GM19240 (cell line): ENCODE results near the gene SPC25.
A peak's percentile ranks its signal among the peaks of the same experiment; 100 is the strongest.
"Not testable (repeated sequence)": the region's sequence is repeated elsewhere in the genome, so short reads cannot be mapped to it uniquely, and the experiment has no call there.

ENCODE experiments used
- DNase-seq: peaks from one replicate; pipeline ENCODE4 v3.0.0; 2011; ENCODE audit warnings: low spot score; ENCODE audit not compliant: insufficient read length

SPC25 gene

DNA sequence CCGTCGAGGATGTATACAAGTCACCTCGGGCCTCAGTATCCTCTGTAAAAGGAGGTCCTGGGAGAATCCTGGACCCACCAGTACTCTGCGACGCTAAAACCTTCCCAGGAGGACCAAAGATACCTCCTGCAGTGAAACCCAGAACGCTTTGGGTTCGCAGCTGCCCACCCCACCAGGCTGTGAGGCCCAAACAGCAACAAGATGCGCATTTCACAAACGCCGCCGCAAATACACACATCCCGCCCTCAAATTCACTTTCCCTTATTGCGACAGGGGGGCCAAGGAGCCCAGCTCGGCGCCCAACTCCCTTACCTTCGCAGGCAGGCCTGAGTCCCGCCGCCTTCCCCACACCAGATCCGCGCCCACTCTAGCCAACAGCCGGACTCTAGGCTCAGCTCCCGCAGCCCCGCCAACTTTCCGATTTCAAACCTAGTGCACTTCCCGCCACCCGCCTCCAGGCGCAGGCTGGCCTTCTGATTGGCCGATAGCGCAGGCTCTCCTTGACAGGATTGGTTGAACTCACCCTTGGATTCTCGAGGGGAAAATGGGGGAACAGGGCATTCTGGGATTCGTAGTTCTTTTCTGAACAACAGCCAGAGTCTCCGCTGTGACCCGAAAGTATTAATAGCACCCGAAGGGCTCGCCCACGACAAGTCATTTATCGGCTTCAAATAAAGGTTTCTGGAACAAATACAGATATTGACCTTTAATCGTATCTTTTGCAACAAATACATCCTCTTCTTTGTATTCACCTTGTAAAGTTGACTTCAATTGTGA is at the start of gene SPC25:
SPC25 (minus strand) TSS at position 425 of the 777 bp plus-strand sequence. CDS start 911 bp downstream, outside the sequence.
- peak; percentile 93 for DNase-seq

DNA sequence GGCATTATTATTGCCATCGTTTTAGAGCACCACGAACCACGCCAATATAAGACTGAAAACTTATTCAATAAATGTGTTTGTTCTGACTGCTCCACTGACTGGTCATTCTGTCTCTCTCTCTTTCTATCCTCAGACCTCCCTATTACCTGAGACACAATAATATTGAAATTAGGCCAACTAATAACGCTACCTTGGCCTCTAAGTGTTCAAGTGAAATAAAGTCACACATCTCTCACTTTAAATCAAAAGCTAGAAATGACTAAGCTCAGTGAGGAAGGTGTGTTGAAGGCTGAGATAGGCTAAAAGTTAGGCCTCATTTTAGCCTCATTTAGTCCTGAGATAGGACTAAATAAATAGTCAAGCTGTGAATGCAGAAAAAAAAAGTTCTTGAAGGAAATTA is 49.7 kb upstream of the SPC25 start:
- DNase-seq: no peak

GRCh38 chr2:168939061-168939460 is 48.8 kb upstream of the SPC25 start:
- DNase-seq: no peak

DNA sequence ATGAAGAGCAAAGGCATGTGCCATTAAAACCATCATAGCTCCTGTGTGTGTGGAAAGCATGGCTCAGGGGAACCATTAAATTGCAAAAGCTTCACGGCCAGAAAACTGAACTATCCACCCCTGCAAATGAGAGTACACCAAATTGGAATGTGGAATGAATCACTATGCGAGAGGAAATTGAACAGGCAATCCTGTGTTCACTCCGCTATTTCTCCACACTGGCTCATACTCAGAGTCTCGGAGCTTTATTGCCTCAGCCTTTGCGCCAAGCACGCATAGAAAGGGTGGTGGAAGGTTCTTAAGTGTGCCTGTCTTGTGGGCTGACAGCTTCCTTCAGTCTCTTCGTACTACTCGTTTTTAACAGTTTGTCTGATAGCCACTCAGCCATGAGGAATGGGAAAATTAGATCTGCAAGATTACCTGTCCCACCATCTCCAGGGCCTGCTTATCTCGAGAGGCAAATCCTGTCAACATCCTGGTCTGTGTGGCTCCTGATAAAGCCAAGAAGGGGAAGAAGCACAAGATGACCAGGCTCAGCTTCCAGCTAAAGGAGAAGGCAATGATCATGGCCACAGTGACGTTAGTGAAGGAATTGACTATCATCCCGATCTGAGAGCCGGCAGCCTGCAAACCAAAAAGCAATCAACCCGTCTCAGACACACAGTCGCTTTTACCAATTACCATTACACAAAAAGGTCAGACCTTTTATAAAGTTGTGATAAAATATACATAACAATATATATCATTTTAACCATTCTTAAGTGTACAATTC is 45.8 kb upstream of the SPC25 start:
- no peak for DNase-seq

DNA sequence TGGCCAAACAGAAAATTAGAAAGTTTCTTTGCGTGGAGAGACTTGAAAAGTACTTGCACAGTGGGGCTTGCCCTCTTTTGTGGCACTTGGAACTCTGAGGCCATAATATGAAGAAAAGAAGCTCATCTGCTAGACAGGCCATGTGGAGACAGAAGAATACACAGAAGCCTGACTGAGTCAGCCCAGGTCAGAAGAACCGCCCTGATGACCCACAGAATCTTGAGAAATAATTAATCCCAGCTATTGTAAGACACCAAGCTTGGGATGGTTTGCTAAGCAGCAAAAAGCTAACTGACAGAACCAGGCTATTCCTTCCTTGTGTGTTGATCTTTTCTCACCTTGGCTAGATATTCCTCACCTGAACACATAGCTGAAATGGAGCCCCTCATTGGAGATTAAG is 44.6 kb upstream of the SPC25 start:
- DNase-seq: no peak

GRCh38 chr2:168932174-168932573 is 41.9 kb upstream of the SPC25 start:
- not testable (repeated sequence) for DNase-seq

- no peak for DNase-seq
Measured at GRCh38 chr2:168930242-168930641, 40.0 kb upstream of the SPC25 start.

GRCh38 chr2:168929031-168929430 is 38.8 kb upstream of the SPC25 start:
- DNase-seq: no peak

DNA sequence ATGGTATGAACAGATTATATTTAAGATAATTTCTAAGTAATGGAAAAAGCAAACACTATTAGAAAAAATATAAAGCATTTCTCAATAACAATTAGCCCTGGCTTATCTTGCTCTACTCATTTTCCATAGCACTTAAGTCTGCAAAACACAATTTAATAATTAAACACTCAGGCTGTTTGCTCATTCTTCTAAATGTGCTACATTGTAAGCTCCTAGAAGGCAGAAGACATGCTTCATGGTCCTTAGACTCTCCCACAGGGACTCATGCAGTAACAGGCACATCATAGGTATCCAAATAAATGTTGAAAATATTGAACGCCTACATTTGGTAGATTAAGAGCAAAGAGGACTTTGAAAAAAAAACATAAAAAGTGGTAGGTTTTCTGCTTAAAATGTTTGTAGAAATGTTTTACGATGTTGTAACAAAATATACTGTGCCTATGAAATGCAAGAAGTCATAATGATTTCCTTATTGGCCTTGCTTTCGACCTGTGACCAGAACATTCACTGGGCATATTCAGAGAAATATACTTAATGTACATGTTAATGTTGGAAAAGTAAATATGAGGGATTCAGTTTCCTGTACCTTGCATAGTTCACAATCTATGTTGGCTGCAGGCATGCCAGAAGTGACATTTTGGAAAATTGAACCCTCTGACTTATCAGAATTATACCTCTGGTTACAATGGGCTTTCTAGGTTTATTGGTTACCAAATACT is 38.0 kb upstream of the SPC25 start:
- no peak for DNase-seq

DNA sequence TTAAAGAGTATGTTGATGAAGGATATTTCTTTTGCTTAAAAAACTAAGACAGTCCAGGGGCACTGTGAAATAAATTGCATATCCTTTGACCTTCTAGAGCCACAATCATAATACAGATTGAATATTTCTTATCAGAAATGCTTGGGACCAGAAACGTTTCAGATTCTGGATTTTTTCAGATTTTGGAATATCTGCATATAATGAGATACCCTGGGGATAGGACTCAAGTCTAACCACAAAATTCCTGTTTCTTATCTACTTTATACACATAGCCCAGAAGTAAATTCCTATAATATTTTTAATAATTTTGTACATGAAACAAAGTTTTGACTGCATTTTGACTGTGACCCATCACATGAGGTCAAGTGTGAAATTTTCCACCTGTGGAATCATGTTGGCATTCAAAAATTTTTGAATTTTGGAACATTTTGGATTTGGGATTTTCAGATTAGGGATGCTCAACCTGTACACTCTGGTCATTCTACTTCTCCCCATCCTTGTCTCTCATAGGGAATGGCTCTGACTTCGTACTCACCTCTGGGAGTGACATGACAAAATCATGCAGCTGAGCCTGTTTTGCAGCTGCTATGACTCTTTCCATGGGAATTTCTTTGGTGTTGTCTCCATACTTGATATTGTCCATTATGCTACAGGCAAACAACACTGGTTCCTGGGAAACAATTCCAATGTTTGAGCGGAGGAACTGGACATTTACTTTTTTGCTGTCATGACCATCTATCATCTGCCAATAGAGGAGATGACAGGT is 36.6 kb upstream of the SPC25 start:
- DNase-seq: no peak

DNA sequence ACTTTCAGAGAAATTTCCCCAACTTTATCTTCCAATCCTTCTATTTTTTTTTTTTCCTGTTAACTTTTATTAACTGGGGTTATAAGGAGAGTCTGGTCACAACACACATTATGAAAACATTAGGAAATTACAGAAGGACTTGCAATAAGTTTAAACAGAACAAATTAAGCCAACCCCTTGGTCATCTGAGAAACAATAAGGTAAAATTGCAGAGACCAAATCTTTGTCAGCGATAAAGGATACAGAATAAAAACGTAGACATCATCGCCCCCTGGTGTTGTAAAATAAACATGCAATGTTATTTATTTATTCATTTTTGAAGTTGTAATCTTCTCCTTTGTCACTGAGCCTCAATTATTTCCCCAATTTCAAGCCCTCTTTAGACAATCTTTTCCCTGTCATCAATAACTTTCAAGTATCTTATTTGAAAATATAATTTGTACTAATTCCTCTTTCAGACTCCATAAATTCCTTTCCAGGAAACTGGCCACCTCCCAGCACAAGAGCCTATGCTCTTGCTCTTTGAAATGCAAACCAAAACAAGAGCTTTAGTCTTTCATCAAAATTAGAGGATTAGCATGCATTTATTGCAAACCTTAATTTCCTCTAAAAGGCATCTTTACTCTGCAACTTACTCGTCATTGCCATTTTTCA is 30.4 kb upstream of the SPC25 start:
- no peak for DNase-seq

GRCh38 chr2:168916331-168916675 is 26.1 kb upstream of the SPC25 start:
- no peak for DNase-seq

- no peak for DNase-seq
Measured at GRCh38 chr2:168915441-168916330, 25.5 kb upstream of the SPC25 start.

GRCh38 chr2:168913495-168913894 is 23.3 kb upstream of the SPC25 start:
- no peak for DNase-seq

- DNase-seq: no peak
Measured at GRCh38 chr2:168912901-168913369, 22.7 kb upstream of the SPC25 start.

GRCh38 chr2:168912466-168912865 is 22.2 kb upstream of the SPC25 start:
- DNase-seq: no peak

- no peak for DNase-seq
Measured at GRCh38 chr2:168910330-168910729, 20.1 kb upstream of the SPC25 start.

DNA sequence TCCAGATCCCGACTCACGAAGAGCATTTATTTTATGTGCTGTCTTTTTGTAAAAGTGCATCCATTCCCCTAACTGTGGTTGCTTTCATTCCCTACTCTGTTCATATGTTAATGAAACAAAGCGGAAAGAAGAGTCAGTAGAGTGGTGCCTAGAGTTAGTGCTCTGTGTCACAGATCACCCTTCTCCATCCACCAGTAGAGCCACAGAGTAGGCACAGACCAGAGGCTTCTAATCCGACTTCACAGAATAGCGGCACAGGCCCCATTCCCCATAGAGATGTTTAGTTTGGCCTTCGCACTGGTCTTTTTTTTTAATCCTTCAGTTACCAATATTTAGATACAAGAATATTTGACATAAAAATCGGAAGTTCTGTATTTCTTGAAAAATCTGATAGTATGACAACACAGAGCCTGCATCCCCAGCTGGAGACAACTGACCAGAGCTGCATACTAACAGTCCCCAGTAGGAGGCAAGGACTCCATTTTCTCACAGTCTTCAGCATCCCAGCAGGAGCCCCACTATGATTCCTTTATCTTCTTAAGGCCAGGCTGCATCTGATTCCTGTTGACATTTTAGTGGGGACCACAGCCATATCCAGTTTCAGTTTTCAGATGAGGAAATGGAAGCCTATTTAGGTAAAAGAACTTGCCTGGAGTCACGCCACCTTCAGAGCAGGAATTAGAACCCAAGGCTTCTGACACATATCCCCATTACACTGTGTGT is 17.9 kb upstream of the SPC25 start:
- no peak for DNase-seq

DNA sequence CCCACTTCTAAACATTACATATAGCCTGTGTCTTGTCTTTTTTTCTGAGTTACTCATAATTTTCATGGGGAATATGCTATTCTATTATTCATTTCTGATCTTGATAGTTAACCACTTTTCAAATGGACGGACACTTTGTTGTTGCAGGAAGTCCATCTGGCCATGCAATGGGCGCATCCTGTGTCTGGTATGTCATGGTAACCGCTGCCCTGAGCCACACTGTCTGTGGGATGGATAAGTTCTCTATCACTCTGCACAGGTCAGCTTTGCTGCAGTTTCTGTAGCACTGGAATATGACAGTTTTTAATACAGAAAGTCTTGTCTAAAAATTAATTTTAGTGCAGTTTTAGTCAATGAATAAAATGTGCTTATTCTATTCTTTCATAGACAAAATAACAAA is 14.1 kb upstream of the SPC25 start:
- no peak for DNase-seq
